Gastrocnemius medialis (tissue), 4 donors: Measurements from ENCODE around the gene C16orf95.
A peak's percentile ranks its signal among the peaks of the same experiment; 100 is the strongest.

Source experiments
- POLR2A ChIP-seq, 2 donors: fragments of 450-650 bp; IDR thresholded peaks; one replicate each; pipeline ENCODE4 v1.6.1; 2017; ENCODE audit warnings: antibody characterized with exemption in 2 of 2, mild to moderate bottlenecking in 2 of 2, moderate library complexity in 2 of 2
- TF ChIP-seq, protein P1 (sequence below), 5 experiments: fragments of 450-650 bp in 3 of 5; fragments of 200-600 bp in 2 of 5; sonication (generic) in 2 of 5; IDR thresholded peaks in 4 of 5; conservative IDR thresholded peaks in 1 of 5; 1 replicate in 4 of 5; 2 replicates in 1 of 5; pipeline ENCODE4 v1.5.1; 2016 to 2019; ENCODE audit warnings: antibody characterized with exemption in 5 of 5, mild to moderate bottlenecking in 3 of 5, moderate library complexity in 3 of 5

DNA sequence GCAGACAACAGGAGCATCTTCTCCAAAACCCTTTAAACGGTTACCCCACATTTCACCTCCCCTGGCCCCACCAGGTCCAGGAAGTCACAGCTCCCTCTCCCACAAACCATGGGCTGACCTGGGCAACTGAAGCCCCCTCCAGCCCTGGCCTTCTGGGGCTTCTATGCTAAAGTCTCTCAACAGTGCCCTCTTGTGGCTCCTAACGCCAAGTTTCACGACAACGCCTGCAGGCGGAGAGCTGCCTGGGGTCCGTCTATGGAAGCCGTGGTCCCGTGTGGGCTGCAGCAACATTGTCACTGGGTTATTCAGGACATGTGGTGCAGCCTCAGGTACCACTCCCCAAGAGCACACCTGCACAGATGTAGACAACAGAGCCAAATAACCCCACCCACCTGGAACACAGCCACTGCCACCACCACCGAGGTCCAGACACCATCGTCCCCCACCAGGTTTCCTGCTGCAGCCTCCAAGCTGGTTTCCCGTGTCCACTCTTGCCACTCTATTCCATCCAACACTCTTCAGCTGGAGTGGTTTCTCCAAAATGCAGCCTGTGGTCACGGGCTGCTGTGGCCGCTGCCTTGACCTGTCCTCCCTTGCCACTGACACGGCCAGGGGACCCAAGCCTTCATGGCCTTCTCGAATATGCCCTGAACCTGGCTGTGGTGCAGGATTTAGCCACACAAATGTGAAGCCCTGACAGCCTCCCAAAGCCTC is 19.1 kb downstream of the C16orf95 start:
- TF ChIP-seq, protein P1, sequence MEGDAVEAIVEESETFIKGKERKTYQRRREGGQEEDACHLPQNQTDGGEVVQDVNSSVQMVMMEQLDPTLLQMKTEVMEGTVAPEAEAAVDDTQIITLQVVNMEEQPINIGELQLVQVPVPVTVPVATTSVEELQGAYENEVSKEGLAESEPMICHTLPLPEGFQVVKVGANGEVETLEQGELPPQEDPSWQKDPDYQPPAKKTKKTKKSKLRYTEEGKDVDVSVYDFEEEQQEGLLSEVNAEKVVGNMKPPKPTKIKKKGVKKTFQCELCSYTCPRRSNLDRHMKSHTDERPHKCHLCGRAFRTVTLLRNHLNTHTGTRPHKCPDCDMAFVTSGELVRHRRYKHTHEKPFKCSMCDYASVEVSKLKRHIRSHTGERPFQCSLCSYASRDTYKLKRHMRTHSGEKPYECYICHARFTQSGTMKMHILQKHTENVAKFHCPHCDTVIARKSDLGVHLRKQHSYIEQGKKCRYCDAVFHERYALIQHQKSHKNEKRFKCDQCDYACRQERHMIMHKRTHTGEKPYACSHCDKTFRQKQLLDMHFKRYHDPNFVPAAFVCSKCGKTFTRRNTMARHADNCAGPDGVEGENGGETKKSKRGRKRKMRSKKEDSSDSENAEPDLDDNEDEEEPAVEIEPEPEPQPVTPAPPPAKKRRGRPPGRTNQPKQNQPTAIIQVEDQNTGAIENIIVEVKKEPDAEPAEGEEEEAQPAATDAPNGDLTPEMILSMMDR (IDR thresholded peaks at IDR 0.05 in 4 of 5, conservative IDR thresholded peaks at IDR 0.05 in 1 of 5) = peak in 4 of 5 experiments; percentile 6 to 50 (median 28)
- TF ChIP-seq POLR2A (IDR thresholded peaks at IDR 0.05) = no peak
